ENCODE results near the gene PRDM16. TPM values are rescaled to one million over a fixed set of nuclear protein-coding genes. Genes with fewer than 3 reads are reported as not detected.

The PRDM16 gene
- polyA plus RNA-seq, 1 of the 3 experiments (the other 2 are of a cell fraction) = not detected

DNA sequence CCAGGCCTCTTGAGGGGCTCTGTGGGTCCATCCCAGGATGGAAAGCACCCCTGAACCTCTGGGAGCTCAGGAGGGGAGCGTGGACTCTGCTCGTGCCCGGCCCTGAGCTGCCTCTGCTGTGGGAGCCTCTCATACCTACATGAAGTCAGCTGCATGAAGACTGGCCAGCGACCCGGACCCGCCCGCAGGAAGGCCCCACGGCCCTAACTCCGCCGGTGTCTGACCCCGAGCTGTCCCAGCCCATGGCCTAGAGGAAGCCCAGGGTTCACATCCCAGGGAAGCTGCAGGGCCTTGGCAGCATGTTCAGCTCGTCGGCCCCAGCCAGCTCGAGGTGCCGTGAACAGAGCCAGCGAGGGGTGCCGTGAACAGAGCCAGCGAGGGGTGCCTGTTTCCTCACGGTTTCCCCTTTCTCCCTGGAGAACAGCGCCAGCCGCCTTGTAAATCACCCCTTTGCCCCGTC, 207.4 kb downstream of the PRDM16 start:
- no peaks in the 10 kb centered on the region for H4K20me1 ChIP-seq (ENCODE audit: insufficient read depth)
- H3K4me1 ChIP-seq (ENCODE audit: control insufficient read depth in 1 of 2, insufficient read depth in 2 of 2, low read depth in 1 of 2, low read length in 1 of 2) = no peaks in the 10 kb centered on the region
- POLR2A ChIA-PET = no interaction called here
- H2AFZ ChIP-seq (ENCODE audit: low read depth) = no peak overlapping the region
- H3K9me3 ChIP-seq = no peaks in the 10 kb centered on the region
- H3K27me3 ChIP-seq (ENCODE audit: insufficient read depth) = no peaks in the 10 kb centered on the region; the same call in 1 of the 2 replicates
- no peak overlapping the region for H3K4me2 ChIP-seq
- no peaks in the 10 kb centered on the region for H3K79me2 ChIP-seq (ENCODE audit: insufficient read depth)
- no peak overlapping the region for H3K4me3 ChIP-seq (ENCODE audit: low read depth in 2 of 2, low read length in 1 of 2)
- CTCF ChIA-PET = interaction anchor here (0.8 kb wide), 1 partner anchor 137 kb away, joined by 3 read pairs; no protein-coding TSS in a partner anchor
- DNase-seq = no peak
- no peak overlapping the region for H3K9ac ChIP-seq
- H3F3A ChIP-seq (replicated peaks; ENCODE audit: insufficient read depth) = no peaks in the 10 kb centered on the region
- TF ChIP-seq RXRA (IDR thresholded peaks at IDR 0.05; ENCODE audit: borderline replicate concordance, low read depth) (no peak), EZH2phosphoT487 (IDR thresholded peaks at IDR 0.05; ENCODE audit: borderline replicate concordance, low read depth) (no peak), SIN3A (IDR thresholded peaks at IDR 0.05; ENCODE audit: borderline replicate concordance, low read depth, low read length) (no peak), TCF12 (IDR thresholded peaks at IDR 0.05) (no peak), CTCF (IDR thresholded peaks at IDR 0.05) (no peak), RAD21 (IDR thresholded peaks at IDR 0.05; ENCODE audit: low read length) (no peak), CHD2 (IDR thresholded peaks at IDR 0.05; ENCODE audit: low read length, partially characterized antibody) (no peak), NRF1 (IDR thresholded peaks at IDR 0.05; ENCODE audit: low read depth, low read length) (no peak), ELF1 (IDR thresholded peaks at IDR 0.05) (no peak), GATA2 (CRISPR knock-in tag; IDR thresholded peaks at IDR 0.05) (no peak), EP300 (IDR thresholded peaks at IDR 0.05; ENCODE audit: borderline replicate concordance in 1 of 2, low read depth in 1 of 2, low read length in 1 of 2) (no peak)
- TF ChIP-seq, protein P1, sequence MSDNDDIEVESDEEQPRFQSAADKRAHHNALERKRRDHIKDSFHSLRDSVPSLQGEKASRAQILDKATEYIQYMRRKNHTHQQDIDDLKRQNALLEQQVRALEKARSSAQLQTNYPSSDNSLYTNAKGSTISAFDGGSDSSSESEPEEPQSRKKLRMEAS (IDR thresholded peaks at IDR 0.05; ENCODE audit: low read depth) = no peak
- TF ChIP-seq, protein P2, sequence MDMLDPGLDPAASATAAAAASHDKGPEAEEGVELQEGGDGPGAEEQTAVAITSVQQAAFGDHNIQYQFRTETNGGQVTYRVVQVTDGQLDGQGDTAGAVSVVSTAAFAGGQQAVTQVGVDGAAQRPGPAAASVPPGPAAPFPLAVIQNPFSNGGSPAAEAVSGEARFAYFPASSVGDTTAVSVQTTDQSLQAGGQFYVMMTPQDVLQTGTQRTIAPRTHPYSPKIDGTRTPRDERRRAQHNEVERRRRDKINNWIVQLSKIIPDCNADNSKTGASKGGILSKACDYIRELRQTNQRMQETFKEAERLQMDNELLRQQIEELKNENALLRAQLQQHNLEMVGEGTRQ (IDR thresholded peaks at IDR 0.05; ENCODE audit: borderline replicate concordance, low read depth, low read length) = no peak
- H3K36me3 ChIP-seq (replicated peaks in 1 of 2; ENCODE audit: control insufficient read depth in 1 of 2, insufficient read depth in 2 of 2, low read length in 1 of 2) = no peaks in the 10 kb centered on the region
- H3K9me2 ChIP-seq = no peaks in the 10 kb centered on the region
- no peak overlapping the region for H3K27ac ChIP-seq (ENCODE audit: low read depth in 2 of 2, low read length in 1 of 2)
- 47% methylated on average over 11 of the region's 22 CpGs for WGBS (ENCODE audit: low lambda C conversion rate)

GRCh38 chr1:3277011-3277471, 208.0 kb downstream of the PRDM16 start:
- 45% methylated on average over 10 of the region's 15 CpGs for WGBS (ENCODE audit: low lambda C conversion rate)
- Histone ChIP-seq H3K36me3 (replicated peaks in 1 of 2; ENCODE audit: control insufficient read depth in 1 of 2, insufficient read depth in 2 of 2, low read length in 1 of 2) (no peaks in the 10 kb centered on the region), H3K4me1 (ENCODE audit: control insufficient read depth in 1 of 2, insufficient read depth in 2 of 2, low read depth in 1 of 2, low read length in 1 of 2) (no peaks in the 10 kb centered on the region), H3K9ac (no peak overlapping the region), H4K20me1 (ENCODE audit: insufficient read depth) (no peaks in the 10 kb centered on the region), H3F3A (replicated peaks; ENCODE audit: insufficient read depth) (no peaks in the 10 kb centered on the region), H3K79me2 (ENCODE audit: insufficient read depth) (no peaks in the 10 kb centered on the region), H3K9me2 (no peaks in the 10 kb centered on the region), H3K27ac (ENCODE audit: low read depth in 2 of 2, low read length in 1 of 2) (no peak overlapping the region), H3K4me3 (ENCODE audit: low read depth in 2 of 2, low read length in 1 of 2) (no peak overlapping the region), H3K4me2 (no peak overlapping the region), H3K9me3 (no peaks in the 10 kb centered on the region), H3K27me3 (ENCODE audit: insufficient read depth) (peaks cover under 1% of the 10 kb centered on the region; the same call in 1 of the 2 replicates), H2AFZ (ENCODE audit: low read depth) (no peak overlapping the region)
- no peak for DNase-seq
- CTCF ChIA-PET = interaction anchor here (0.8 kb wide), 1 partner anchor 137 kb away, joined by 3 read pairs; no protein-coding TSS in a partner anchor
- POLR2A ChIA-PET = no interaction called here
- TF ChIP-seq RCOR1 (IDR thresholded peaks at IDR 0.05; ENCODE audit: low read length) (no peak), POLR2AphosphoS5 (IDR thresholded peaks at IDR 0.05; ENCODE audit: low read depth, low read length) (no peak), NFIC (IDR thresholded peaks at IDR 0.05; ENCODE audit: borderline replicate concordance) (no peak), TEAD4 (IDR thresholded peaks at IDR 0.05; ENCODE audit: borderline replicate concordance, insufficient read depth) (no peak), RAD21 (IDR thresholded peaks at IDR 0.05; ENCODE audit: low read length) (no peak), FOSL2 (IDR thresholded peaks at IDR 0.05; ENCODE audit: borderline replicate concordance, low read depth) (no peak), ELF1 (IDR thresholded peaks at IDR 0.05) (no peak), SMC3 (IDR thresholded peaks at IDR 0.05; ENCODE audit: low read depth, low read length) (no peak), RXRA (IDR thresholded peaks at IDR 0.05; ENCODE audit: borderline replicate concordance, low read depth) (no peak), GATA2 (CRISPR knock-in tag; IDR thresholded peaks at IDR 0.05) (no peak), PBX3 (IDR thresholded peaks at IDR 0.05) (no peak)
- TF ChIP-seq, protein P1 (IDR thresholded peaks at IDR 0.05; ENCODE audit: low read depth) = no peak
- TF ChIP-seq, protein P3, sequence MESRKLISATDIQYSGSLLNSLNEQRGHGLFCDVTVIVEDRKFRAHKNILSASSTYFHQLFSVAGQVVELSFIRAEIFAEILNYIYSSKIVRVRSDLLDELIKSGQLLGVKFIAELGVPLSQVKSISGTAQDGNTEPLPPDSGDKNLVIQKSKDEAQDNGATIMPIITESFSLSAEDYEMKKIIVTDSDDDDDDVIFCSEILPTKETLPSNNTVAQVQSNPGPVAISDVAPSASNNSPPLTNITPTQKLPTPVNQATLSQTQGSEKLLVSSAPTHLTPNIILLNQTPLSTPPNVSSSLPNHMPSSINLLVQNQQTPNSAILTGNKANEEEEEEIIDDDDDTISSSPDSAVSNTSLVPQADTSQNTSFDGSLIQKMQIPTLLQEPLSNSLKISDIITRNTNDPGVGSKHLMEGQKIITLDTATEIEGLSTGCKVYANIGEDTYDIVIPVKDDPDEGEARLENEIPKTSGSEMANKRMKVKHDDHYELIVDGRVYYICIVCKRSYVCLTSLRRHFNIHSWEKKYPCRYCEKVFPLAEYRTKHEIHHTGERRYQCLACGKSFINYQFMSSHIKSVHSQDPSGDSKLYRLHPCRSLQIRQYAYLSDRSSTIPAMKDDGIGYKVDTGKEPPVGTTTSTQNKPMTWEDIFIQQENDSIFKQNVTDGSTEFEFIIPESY (IDR thresholded peaks at IDR 0.05; ENCODE audit: borderline replicate concordance, low read depth) = no peak

Measured in SK-N-SH (cell line).